NCI-H748 treated with DMSO at 0.1 percent for 48 hours (cell line): ENCODE data around the gene KIAA0319L.
"Not testable (repeated sequence)": the region's sequence is repeated elsewhere in the genome, so short reads cannot be mapped to it uniquely, and the experiment has no call there.

Source experiments
- DNase-seq: peaks from one replicate; lab custom pipeline; 2025; lab: John Stamatoyannopoulos, UW

The KIAA0319L gene

GRCh38 chr1:35557118-35557610 is at the start of gene KIAA0319L:
TSS of gene KIAA0319L (minus strand) at chr1:35557403. CDS start at chr1:35554491, 2,912 bp downstream.
- DNase-seq: peak; percentile 60

- DNase-seq: no peak
These were observed 48.6 kb upstream of the KIAA0319L start for GRCh38 chr1:35605867-35606182.

- no peak for DNase-seq
These were observed 48.1 kb upstream of the KIAA0319L start for GRCh38 chr1:35605071-35605866.

- DNase-seq: no peak
These were observed 46.7 kb upstream of the KIAA0319L start for GRCh38 chr1:35603941-35604340.

GRCh38 chr1:35603468-35603867 is 46.3 kb upstream of the KIAA0319L start:
- no peak for DNase-seq

- no peak for DNase-seq
These were observed 43.4 kb upstream of the KIAA0319L start for GRCh38 chr1:35600593-35600992.

- no peak for DNase-seq
These were observed 42.2 kb upstream of the KIAA0319L start for GRCh38 chr1:35599411-35599810.

- DNase-seq: no peak
These were observed 41.7 kb upstream of the KIAA0319L start for GRCh38 chr1:35598895-35599294.

- no peak for DNase-seq
These were observed 40.7 kb upstream of the KIAA0319L start for GRCh38 chr1:35597870-35598269.

GRCh38 chr1:35595684-35596083 is 38.5 kb upstream of the KIAA0319L start:
- DNase-seq: no peak

- DNase-seq: no peak
These were observed 37.0 kb upstream of the KIAA0319L start for GRCh38 chr1:35594005-35594760.

- no peak for DNase-seq
These were observed 36.0 kb upstream of the KIAA0319L start for GRCh38 chr1:35592991-35593769.

- no peak for DNase-seq
These were observed 34.0 kb upstream of the KIAA0319L start for GRCh38 chr1:35591211-35591610.

- no peak for DNase-seq
These were observed 33.4 kb upstream of the KIAA0319L start for GRCh38 chr1:35590476-35591040.

- DNase-seq: no peak
These were observed 32.6 kb upstream of the KIAA0319L start for GRCh38 chr1:35589516-35590427.

- no peak for DNase-seq
These were observed 31.2 kb upstream of the KIAA0319L start for GRCh38 chr1:35588197-35588910.

GRCh38 chr1:35587736-35588135 is 30.5 kb upstream of the KIAA0319L start:
- DNase-seq: no peak

GRCh38 chr1:35586808-35587207 is 29.6 kb upstream of the KIAA0319L start:
- no peak for DNase-seq

GRCh38 chr1:35585805-35586204 is 28.6 kb upstream of the KIAA0319L start:
- not testable (repeated sequence) for DNase-seq

- no peak for DNase-seq
These were observed 28.1 kb upstream of the KIAA0319L start for GRCh38 chr1:35585281-35585680.
